Measurements from ENCODE around the gene CNTROB.
A peak's percentile ranks its signal among the peaks of the same experiment; 100 is the strongest.

CNTROB gene

DNA sequence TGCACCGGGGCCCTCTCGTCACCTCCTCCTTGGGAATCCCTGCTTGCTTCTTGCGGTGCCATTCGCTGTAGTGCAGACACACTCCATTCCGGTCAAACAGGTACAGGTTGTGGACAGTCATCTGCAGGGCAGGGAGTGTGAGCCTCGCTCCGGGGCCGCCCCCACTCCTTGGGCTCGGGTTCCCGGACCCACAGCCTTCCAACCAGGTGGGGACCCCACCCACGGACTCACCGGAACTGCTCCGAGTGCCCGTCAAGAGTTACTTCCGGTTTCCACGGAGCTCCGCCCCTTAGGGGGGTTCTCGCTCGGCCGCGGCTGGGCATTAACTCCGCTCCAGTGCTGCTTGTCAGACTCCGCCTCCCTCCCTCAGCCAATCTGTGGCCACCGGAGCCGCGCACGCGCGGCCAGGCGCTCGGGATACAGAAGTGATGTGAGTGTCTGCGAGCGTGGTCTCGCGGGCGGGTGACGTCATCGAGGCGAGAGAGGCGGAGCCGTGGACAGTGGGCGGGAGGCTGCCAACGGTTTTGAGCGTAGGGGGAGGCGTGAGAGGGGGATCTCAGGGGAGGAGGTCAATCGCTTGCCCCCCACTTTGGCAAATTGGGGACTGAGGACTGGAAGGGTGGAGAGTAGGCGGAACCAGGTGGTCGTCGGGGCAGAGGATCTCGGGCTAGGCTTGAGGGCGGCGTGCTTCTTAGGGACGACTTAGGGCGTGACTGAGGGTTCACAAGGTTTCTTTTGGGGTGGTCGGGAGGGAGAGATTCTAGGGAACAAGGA, at the start of gene CNTROB, which contains the start of gene TRAPPC1:
TSS of gene CNTROB (plus strand) at position 498 of the 774 bp plus-strand sequence. CDS start 874 bp downstream, outside the sequence.
TSS of gene TRAPPC1 (minus strand) at position 238 of the 774 bp plus-strand sequence. CDS start at position 121, 117 bp downstream.
- Histone ChIP-seq H3K4me3 (peak within 1 kb of the TSS; percentile 100), H3K9ac (ENCODE audit: insufficient read length) (peak within 1 kb of the TSS; percentile 99), H3K27ac (peak within 1 kb of the TSS; percentile 65), H3K9me3 (ENCODE audit: low read depth, low read length) (no peaks in the 10 kb centered on the region), H3K36me3 (ENCODE audit: insufficient read depth, low read length) (peaks cover 23% of the 10 kb centered on the region)
- TF ChIP-seq EZH2 (IDR thresholded peaks at IDR 0.05) (no peak), POLR2AphosphoS5 (IDR thresholded peaks at IDR 0.05; ENCODE audit: borderline replicate concordance, low read depth, low read length) (peak; percentile 69; the same call in 1 of the 2 replicates), FOXP2 (optimal IDR thresholded peaks at IDR 0.05; ENCODE audit: control extremely low read depth, extremely low read length, insufficient read depth) (no peak)
- peak; percentile 57 for DNase-seq (ENCODE audit: low read depth, low spot score)

DNA sequence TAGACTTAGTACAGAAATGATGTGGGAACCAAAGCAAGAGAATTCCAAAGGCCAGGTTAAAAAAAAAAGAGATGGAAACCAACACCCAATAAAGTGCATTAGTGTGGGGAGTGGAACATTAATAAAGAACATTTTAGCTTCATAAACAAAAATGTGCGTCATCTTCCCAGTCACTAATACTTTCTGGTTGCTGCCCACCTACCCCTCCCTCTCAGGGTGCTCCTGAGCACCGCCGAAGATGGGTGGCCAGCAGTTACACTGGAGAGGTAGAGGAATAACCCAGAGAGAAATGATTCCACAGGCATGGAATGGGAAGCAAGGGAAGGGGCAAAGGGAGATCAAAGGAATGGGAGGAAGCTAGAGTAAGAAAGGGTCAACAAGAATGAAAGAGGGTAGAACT, 49.4 kb upstream of the CNTROB start:
- Histone ChIP-seq H3K9me3 (ENCODE audit: low read depth, low read length) (no peaks in the 10 kb centered on the region), H3K36me3 (ENCODE audit: insufficient read depth, low read length) (peaks cover 9% of the 10 kb centered on the region; the same call in 1 of the 2 replicates), H3K9ac (ENCODE audit: insufficient read length) (no peak overlapping the region), H3K27ac (peak overlapping the region; percentile 99), H3K4me3 (no peak overlapping the region; the same call in 1 of the 2 replicates)
- DNase-seq (ENCODE audit: low read depth, low spot score) = no peak
- TF ChIP-seq POLR2AphosphoS5 (IDR thresholded peaks at IDR 0.05; ENCODE audit: borderline replicate concordance, low read depth, low read length) (no peak), EZH2 (IDR thresholded peaks at IDR 0.05) (no peak), FOXP2 (optimal IDR thresholded peaks at IDR 0.05; ENCODE audit: control extremely low read depth, extremely low read length, insufficient read depth) (no peak)

- peaks cover 9% of the 10 kb centered on the region; the same call in 1 of the 2 replicates for H3K36me3 ChIP-seq (ENCODE audit: insufficient read depth, low read length)
- DNase-seq (ENCODE audit: low read depth, low spot score) = no peak
- H3K27ac ChIP-seq = peak overlapping the region; percentile 99
- peak overlapping the region; percentile 82 for H3K4me3 ChIP-seq
- no peak for TF ChIP-seq FOXP2 (optimal IDR thresholded peaks at IDR 0.05; ENCODE audit: control extremely low read depth, extremely low read length, insufficient read depth)
- TF ChIP-seq POLR2AphosphoS5 (IDR thresholded peaks at IDR 0.05; ENCODE audit: borderline replicate concordance, low read depth, low read length) = no peak
- no peak for TF ChIP-seq EZH2 (IDR thresholded peaks at IDR 0.05)
- no peaks in the 10 kb centered on the region for H3K9me3 ChIP-seq (ENCODE audit: low read depth, low read length)
- peak overlapping the region; percentile 91 for H3K9ac ChIP-seq (ENCODE audit: insufficient read length)
Measured at GRCh38 chr17:7883781-7884386, 48.1 kb upstream of the CNTROB start.

GRCh38 chr17:7884581-7885366, 47.2 kb upstream of the CNTROB start:
- H3K9ac ChIP-seq (ENCODE audit: insufficient read length) = peak overlapping the region; percentile 91
- peak overlapping the region; percentile 100 for H3K27ac ChIP-seq
- TF ChIP-seq FOXP2 (optimal IDR thresholded peaks at IDR 0.05; ENCODE audit: control extremely low read depth, extremely low read length, insufficient read depth) (no peak), POLR2AphosphoS5 (IDR thresholded peaks at IDR 0.05; ENCODE audit: borderline replicate concordance, low read depth, low read length) (no peak), EZH2 (IDR thresholded peaks at IDR 0.05) (no peak)
- peak overlapping the region; percentile 90 for H3K4me3 ChIP-seq
- no peak for DNase-seq (ENCODE audit: low read depth, low spot score)
- H3K36me3 ChIP-seq (ENCODE audit: insufficient read depth, low read length) = peaks cover 12% of the 10 kb centered on the region
- no peaks in the 10 kb centered on the region for H3K9me3 ChIP-seq (ENCODE audit: low read depth, low read length)

DNA sequence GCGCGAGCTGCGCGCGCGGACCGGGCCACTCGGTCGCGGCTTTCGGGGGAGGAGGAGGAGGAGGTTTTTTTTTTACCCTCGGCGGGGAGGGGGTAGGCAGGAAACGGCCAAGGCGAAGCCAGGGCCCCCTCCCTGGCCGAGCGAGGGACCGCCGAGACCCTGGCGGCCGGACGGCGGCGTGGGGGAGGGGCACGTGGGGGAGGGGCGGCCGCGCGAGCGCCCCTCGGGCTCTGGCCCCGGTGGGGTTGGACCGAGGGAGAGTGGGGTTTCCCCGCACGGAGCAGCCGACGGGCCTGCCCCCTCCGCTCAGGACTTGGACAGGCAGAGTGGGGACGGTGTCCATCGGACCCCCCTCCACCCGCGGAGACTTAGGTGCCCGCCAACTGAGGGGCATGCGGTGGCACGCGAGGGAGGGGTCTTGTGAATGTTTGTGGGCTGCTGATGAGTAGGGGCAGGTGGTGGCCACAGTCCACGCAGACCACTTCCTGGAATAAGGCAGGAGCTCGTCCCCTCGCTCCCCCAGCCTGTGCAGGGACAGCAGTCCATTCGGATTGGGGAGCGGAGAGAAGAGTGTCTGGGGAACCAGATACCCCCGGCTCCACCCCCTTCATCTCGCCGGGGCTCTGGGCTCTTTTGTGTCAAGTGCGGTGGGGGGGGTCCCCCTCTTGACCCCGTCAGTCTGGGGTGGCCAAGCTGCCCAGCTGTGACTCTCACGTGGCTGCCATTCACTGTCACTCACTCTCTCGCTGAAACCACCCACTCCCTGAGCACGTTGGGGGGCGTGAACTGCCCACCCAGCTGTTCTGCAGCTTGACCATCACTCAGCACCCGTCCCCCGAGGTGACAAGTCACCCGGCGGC, 46.4 kb upstream of the CNTROB start:
- peak overlapping the region; percentile 90 for H3K4me3 ChIP-seq
- DNase-seq (ENCODE audit: low read depth, low spot score) = no peak
- no peak; the same call in 1 of the 2 replicates for TF ChIP-seq POLR2AphosphoS5 (IDR thresholded peaks at IDR 0.05; ENCODE audit: borderline replicate concordance, low read depth, low read length)
- no peak for TF ChIP-seq FOXP2 (optimal IDR thresholded peaks at IDR 0.05; ENCODE audit: control extremely low read depth, extremely low read length, insufficient read depth)
- TF ChIP-seq EZH2 (IDR thresholded peaks at IDR 0.05) = no peak
- peak overlapping the region; percentile 100 for H3K27ac ChIP-seq
- H3K9ac ChIP-seq (ENCODE audit: insufficient read length) = peak overlapping the region; percentile 90
- H3K36me3 ChIP-seq (ENCODE audit: insufficient read depth, low read length) = peaks cover 13% of the 10 kb centered on the region
- H3K9me3 ChIP-seq (ENCODE audit: low read depth, low read length) = no peaks in the 10 kb centered on the region

- no peak for DNase-seq (ENCODE audit: low read depth, low spot score)
- H3K27ac ChIP-seq = peak overlapping the region; percentile 100
- peak overlapping the region; percentile 90 for H3K4me3 ChIP-seq
- peaks cover 20% of the 10 kb centered on the region for H3K36me3 ChIP-seq (ENCODE audit: insufficient read depth, low read length)
- no peaks in the 10 kb centered on the region for H3K9me3 ChIP-seq (ENCODE audit: low read depth, low read length)
- TF ChIP-seq POLR2AphosphoS5 (IDR thresholded peaks at IDR 0.05; ENCODE audit: borderline replicate concordance, low read depth, low read length) (no peak; the same call in 1 of the 2 replicates), EZH2 (IDR thresholded peaks at IDR 0.05) (no peak), FOXP2 (optimal IDR thresholded peaks at IDR 0.05; ENCODE audit: control extremely low read depth, extremely low read length, insufficient read depth) (no peak)
- peak overlapping the region; percentile 90 for H3K9ac ChIP-seq (ENCODE audit: insufficient read length)
Measured at GRCh38 chr17:7886227-7887037, 45.6 kb upstream of the CNTROB start.
